ENCODE data around the gene KIF2B.

KIF2B gene, protein sequence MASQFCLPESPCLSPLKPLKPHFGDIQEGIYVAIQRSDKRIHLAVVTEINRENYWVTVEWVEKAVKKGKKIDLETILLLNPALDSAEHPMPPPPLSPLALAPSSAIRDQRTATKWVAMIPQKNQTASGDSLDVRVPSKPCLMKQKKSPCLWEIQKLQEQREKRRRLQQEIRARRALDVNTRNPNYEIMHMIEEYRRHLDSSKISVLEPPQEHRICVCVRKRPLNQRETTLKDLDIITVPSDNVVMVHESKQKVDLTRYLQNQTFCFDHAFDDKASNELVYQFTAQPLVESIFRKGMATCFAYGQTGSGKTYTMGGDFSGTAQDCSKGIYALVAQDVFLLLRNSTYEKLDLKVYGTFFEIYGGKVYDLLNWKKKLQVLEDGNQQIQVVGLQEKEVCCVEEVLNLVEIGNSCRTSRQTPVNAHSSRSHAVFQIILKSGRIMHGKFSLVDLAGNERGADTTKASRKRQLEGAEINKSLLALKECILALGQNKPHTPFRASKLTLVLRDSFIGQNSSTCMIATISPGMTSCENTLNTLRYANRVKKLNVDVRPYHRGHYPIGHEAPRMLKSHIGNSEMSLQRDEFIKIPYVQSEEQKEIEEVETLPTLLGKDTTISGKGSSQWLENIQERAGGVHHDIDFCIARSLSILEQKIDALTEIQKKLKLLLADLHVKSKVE

GRCh38 chr17:53822764-53823163 is at the start of gene KIF2B:
Gene KIF2B, plus strand, starts transcription at chr17:53822927. Its CDS starts 107 bp downstream, at chr17:53823034.
- TF ChIP-seq, protein P1, sequence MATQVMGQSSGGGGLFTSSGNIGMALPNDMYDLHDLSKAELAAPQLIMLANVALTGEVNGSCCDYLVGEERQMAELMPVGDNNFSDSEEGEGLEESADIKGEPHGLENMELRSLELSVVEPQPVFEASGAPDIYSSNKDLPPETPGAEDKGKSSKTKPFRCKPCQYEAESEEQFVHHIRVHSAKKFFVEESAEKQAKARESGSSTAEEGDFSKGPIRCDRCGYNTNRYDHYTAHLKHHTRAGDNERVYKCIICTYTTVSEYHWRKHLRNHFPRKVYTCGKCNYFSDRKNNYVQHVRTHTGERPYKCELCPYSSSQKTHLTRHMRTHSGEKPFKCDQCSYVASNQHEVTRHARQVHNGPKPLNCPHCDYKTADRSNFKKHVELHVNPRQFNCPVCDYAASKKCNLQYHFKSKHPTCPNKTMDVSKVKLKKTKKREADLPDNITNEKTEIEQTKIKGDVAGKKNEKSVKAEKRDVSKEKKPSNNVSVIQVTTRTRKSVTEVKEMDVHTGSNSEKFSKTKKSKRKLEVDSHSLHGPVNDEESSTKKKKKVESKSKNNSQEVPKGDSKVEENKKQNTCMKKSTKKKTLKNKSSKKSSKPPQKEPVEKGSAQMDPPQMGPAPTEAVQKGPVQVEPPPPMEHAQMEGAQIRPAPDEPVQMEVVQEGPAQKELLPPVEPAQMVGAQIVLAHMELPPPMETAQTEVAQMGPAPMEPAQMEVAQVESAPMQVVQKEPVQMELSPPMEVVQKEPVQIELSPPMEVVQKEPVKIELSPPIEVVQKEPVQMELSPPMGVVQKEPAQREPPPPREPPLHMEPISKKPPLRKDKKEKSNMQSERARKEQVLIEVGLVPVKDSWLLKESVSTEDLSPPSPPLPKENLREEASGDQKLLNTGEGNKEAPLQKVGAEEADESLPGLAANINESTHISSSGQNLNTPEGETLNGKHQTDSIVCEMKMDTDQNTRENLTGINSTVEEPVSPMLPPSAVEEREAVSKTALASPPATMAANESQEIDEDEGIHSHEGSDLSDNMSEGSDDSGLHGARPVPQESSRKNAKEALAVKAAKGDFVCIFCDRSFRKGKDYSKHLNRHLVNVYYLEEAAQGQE (IDR thresholded peaks at IDR 0.05; ENCODE audit: low read depth), result no peak
- TF ChIP-seq, protein P2, sequence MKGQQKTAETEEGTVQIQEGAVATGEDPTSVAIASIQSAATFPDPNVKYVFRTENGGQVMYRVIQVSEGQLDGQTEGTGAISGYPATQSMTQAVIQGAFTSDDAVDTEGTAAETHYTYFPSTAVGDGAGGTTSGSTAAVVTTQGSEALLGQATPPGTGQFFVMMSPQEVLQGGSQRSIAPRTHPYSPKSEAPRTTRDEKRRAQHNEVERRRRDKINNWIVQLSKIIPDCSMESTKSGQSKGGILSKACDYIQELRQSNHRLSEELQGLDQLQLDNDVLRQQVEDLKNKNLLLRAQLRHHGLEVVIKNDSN (IDR thresholded peaks at IDR 0.05), result no peak
- TF ChIP-seq EGR1 (IDR thresholded peaks at IDR 0.05) (no peak), EP300 (IDR thresholded peaks at IDR 0.05; ENCODE audit: borderline replicate concordance) (no peak), TEAD4 (IDR thresholded peaks at IDR 0.05) (no peak), YY1 (IDR thresholded peaks at IDR 0.05; ENCODE audit: low read depth) (no peak)

DNA sequence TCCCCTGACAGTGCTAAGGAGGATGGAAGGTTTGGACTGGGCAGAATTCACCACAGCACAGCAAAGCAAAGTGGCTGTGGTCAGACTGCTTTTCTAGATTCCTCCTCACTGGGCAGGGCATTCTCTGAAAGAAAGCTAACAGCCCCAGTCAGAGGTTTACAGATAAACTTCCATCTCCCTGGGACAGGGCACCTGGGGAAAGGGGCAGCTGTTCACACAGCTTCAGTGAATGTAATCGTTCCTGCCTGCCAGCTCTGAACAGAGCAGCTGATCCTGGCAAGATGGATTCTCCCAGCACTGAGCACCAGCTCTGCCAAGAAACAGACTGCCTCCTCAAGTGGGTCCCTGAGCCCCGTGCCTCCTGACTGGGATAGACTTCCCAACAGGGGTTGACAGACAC is 42.4 kb upstream of the KIF2B start:
- TF ChIP-seq CEBPB (IDR thresholded peaks at IDR 0.05), result no peak
- TF ChIP-seq, protein P3, sequence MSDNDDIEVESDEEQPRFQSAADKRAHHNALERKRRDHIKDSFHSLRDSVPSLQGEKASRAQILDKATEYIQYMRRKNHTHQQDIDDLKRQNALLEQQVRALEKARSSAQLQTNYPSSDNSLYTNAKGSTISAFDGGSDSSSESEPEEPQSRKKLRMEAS (IDR thresholded peaks at IDR 0.05), result no peak
- TF ChIP-seq, protein P1 (IDR thresholded peaks at IDR 0.05; ENCODE audit: low read depth), result no peak
- TF ChIP-seq ZBTB7A (IDR thresholded peaks at IDR 0.05; ENCODE audit: low read depth), result no peak
- no peak for TF ChIP-seq TCF12 (IDR thresholded peaks at IDR 0.05; ENCODE audit: low read depth)
- no peak for TF ChIP-seq CREB1 (IDR thresholded peaks at IDR 0.05; ENCODE audit: low read depth)
- TF ChIP-seq, protein P2 (IDR thresholded peaks at IDR 0.05), result no peak
- no peak for TF ChIP-seq NFIC (IDR thresholded peaks at IDR 0.05)
- no peak for TF ChIP-seq TAF1 (IDR thresholded peaks at IDR 0.05; ENCODE audit: low read depth)

- TF ChIP-seq TCF12 (IDR thresholded peaks at IDR 0.05; ENCODE audit: low read depth), result no peak
- no peak for TF ChIP-seq EP300 (IDR thresholded peaks at IDR 0.05; ENCODE audit: borderline replicate concordance)
- TF ChIP-seq FOXM1 (IDR thresholded peaks at IDR 0.05; ENCODE audit: borderline replicate concordance, low read depth), result no peak
- TF ChIP-seq CEBPB (IDR thresholded peaks at IDR 0.05), result no peak
- no peak for TF ChIP-seq NFIC (IDR thresholded peaks at IDR 0.05)
- TF ChIP-seq TAF1 (IDR thresholded peaks at IDR 0.05; ENCODE audit: low read depth), result no peak
- TF ChIP-seq YY1 (IDR thresholded peaks at IDR 0.05; ENCODE audit: low read depth), result no peak
- TF ChIP-seq TEAD4 (IDR thresholded peaks at IDR 0.05), result no peak
- TF ChIP-seq EGR1 (IDR thresholded peaks at IDR 0.05), result no peak
- TF ChIP-seq, protein P1 (IDR thresholded peaks at IDR 0.05; ENCODE audit: low read depth), result no peak
- TF ChIP-seq, protein P2 (IDR thresholded peaks at IDR 0.05), result no peak
- no peak for TF ChIP-seq RAD21 (IDR thresholded peaks at IDR 0.05; ENCODE audit: low read depth)
- TF ChIP-seq ZBTB7A (IDR thresholded peaks at IDR 0.05; ENCODE audit: low read depth), result no peak
- no peak for TF ChIP-seq CREB1 (IDR thresholded peaks at IDR 0.05; ENCODE audit: low read depth)
Observed at GRCh38 chr17:53791551-53791950, 31.2 kb upstream of the KIF2B start.

- TF ChIP-seq, protein P1 (IDR thresholded peaks at IDR 0.05; ENCODE audit: low read depth), result no peak
- no peak for TF ChIP-seq FOXM1 (IDR thresholded peaks at IDR 0.05; ENCODE audit: borderline replicate concordance, low read depth)
- TF ChIP-seq, protein P3 (IDR thresholded peaks at IDR 0.05), result no peak
- no peak for TF ChIP-seq YY1 (IDR thresholded peaks at IDR 0.05; ENCODE audit: low read depth)
- TF ChIP-seq, protein P2 (IDR thresholded peaks at IDR 0.05), result no peak
- no peak for TF ChIP-seq TCF12 (IDR thresholded peaks at IDR 0.05; ENCODE audit: low read depth)
- no peak for TF ChIP-seq CREB1 (IDR thresholded peaks at IDR 0.05; ENCODE audit: low read depth)
- no peak for TF ChIP-seq TEAD4 (IDR thresholded peaks at IDR 0.05)
- TF ChIP-seq TAF1 (IDR thresholded peaks at IDR 0.05; ENCODE audit: low read depth), result no peak
- no peak for TF ChIP-seq EGR1 (IDR thresholded peaks at IDR 0.05)
- no peak for TF ChIP-seq ZBTB7A (IDR thresholded peaks at IDR 0.05; ENCODE audit: low read depth)
- no peak for TF ChIP-seq CEBPB (IDR thresholded peaks at IDR 0.05)
- TF ChIP-seq RAD21 (IDR thresholded peaks at IDR 0.05; ENCODE audit: low read depth), result no peak
- no peak for TF ChIP-seq EP300 (IDR thresholded peaks at IDR 0.05; ENCODE audit: borderline replicate concordance)
- TF ChIP-seq NFIC (IDR thresholded peaks at IDR 0.05), result no peak
Observed at GRCh38 chr17:53792451-53792850, 30.3 kb upstream of the KIF2B start.

All from Ishikawa (cell line).